SU-DHL-6 (cell line): ENCODE measurements around the gene ANK3.
A peak's percentile ranks its signal among the peaks of the same experiment; 100 is the strongest.

ENCODE experiments used
- H2AFZ ChIP-seq: fragments of 200-600 bp; sonication (generic); 2 replicates; pipeline ENCODE4 v1.6.1; 2014; ENCODE audit warnings: low read depth, mild to moderate bottlenecking, moderate library complexity, mixed read lengths, antibody characterized with exemption, low read length; ENCODE audit not compliant: severe bottlenecking
- H3F3A ChIP-seq: fragments of 200-600 bp; shearing (Covaris generic); 2 replicates; pipeline ENCODE4 v1.6.0; 2016; ENCODE audit warnings: antibody characterized with exemption, mild to moderate bottlenecking; ENCODE audit not compliant: insufficient read depth
- H3K27ac ChIP-seq: fragments of 200-600 bp; sonication (generic); 2 replicates; pipeline ENCODE4 v1.5.1; 2016; ENCODE audit warnings: low read depth, mild to moderate bottlenecking, low read length, moderate library complexity, mixed read lengths
- H3K27me3 ChIP-seq: fragments of 200-600 bp; sonication (generic), shearing (Covaris generic); 2 replicates; pipeline ENCODE4 v1.6.0; 2014; ENCODE audit warnings: mild to moderate bottlenecking, low read length
- H3K36me3 ChIP-seq: fragments of 200-600 bp; sonication (generic); 2 replicates; pipeline ENCODE4 v1.6.1; 2014; ENCODE audit warnings: mild to moderate bottlenecking, low read length, mixed read lengths
- H3K4me2 ChIP-seq: fragments of 300-600, 200-600 bp; shearing (Covaris generic), sonication (generic); 2 replicates; pipeline ENCODE4 v1.6.0; 2014; ENCODE audit warnings: low read length, low read depth, mild to moderate bottlenecking; ENCODE audit not compliant: poor library complexity, severe bottlenecking
- H3K4me3 ChIP-seq: fragments of 200-600 bp; sonication (generic); 2 replicates; pipeline ENCODE4 v1.5.1; 2014; ENCODE audit warnings: antibody characterized with exemption, low read length, mild to moderate bottlenecking, mixed read lengths; ENCODE audit not compliant: insufficient read depth, poor library complexity, severe bottlenecking
- H3K79me2 ChIP-seq: fragments of 200-600 bp; sonication (generic); 2 replicates; pipeline ENCODE4 v1.6.1; 2014; ENCODE audit warnings: mild to moderate bottlenecking, low read length, moderate library complexity; ENCODE audit not compliant: insufficient read depth
- H3K9ac ChIP-seq: fragments of 200-600 bp; sonication (generic); 2 replicates; pipeline ENCODE4 v1.7.0; 2014; ENCODE audit warnings: mild to moderate bottlenecking, low read length
- H3K9me2 ChIP-seq: fragments of 200-600 bp; sonication (generic); replicated peaks from 2 replicates; pipeline ENCODE4 v1.6.1; 2014; ENCODE audit warnings: low read length; ENCODE audit not compliant: insufficient read depth
- H3K9me3 ChIP-seq: fragments of 200-600 bp; sonication (generic); 2 replicates; pipeline ENCODE4 v1.6.1; 2014; ENCODE audit warnings: low read length, mixed read lengths; ENCODE audit not compliant: insufficient read depth
- H4K20me1 ChIP-seq: fragments of 200-600 bp; sonication (generic); 2 replicates; pipeline ENCODE4 v1.6.1; 2014; ENCODE audit warnings: low read depth, mild to moderate bottlenecking, antibody characterized with exemption, low read length, moderate library complexity, mixed read lengths
- CTCF ChIP-seq: fragments of 200-600 bp; sonication (generic); IDR thresholded peaks from one replicate; pipeline ENCODE4 v1.5.1; 2017; ENCODE audit warnings: antibody characterized with exemption, mild to moderate bottlenecking, low read length, moderate library complexity; ENCODE audit not compliant: insufficient read depth, poor library complexity, severe bottlenecking
- EZH2phosphoT487 ChIP-seq: fragments of 200-600 bp; sonication (generic), shearing (Covaris generic); conservative IDR thresholded peaks from 2 replicates; pipeline ENCODE4 v1.6.1; 2018; ENCODE audit warnings: mild to moderate bottlenecking, antibody characterized with exemption, low read length, moderate library complexity, mixed read lengths

The ANK3 gene

GRCh38 chr10:60388116-60388625 is 1.5 kb downstream of the ANK3 start:
- Histone ChIP-seq H3F3A (no peaks in the 10 kb centered on the region), H3K27me3 (no peaks in the 10 kb centered on the region), H2AFZ (peak overlapping the region; percentile 42), H3K4me2 (peak overlapping the region; percentile 66), H3K9me3 (no peaks in the 10 kb centered on the region), H3K9me2 (no peaks in the 10 kb centered on the region), H3K4me3 (peak overlapping the region; percentile 48), H3K36me3 (no peaks in the 10 kb centered on the region), H3K9ac (peak overlapping the region; percentile 51), H4K20me1 (no peaks in the 10 kb centered on the region), H3K27ac (peak overlapping the region; percentile 51), H3K79me2 (no peaks in the 10 kb centered on the region; the same call in 1 of the 2 replicates)
- no peak for TF ChIP-seq CTCF
- no peak for TF ChIP-seq EZH2phosphoT487

GRCh38 chr10:60387531-60387930 is 2.1 kb downstream of the ANK3 start:
- peak overlapping the region; percentile 48 for H3K4me3 ChIP-seq
- H4K20me1 ChIP-seq = no peaks in the 10 kb centered on the region
- peak overlapping the region; percentile 51 for H3K9ac ChIP-seq
- no peak for TF ChIP-seq CTCF
- TF ChIP-seq EZH2phosphoT487 = no peak
- H2AFZ ChIP-seq = no peak overlapping the region
- H3K36me3 ChIP-seq = no peaks in the 10 kb centered on the region
- no peaks in the 10 kb centered on the region; the same call in 1 of the 2 replicates for H3K79me2 ChIP-seq
- H3K4me2 ChIP-seq = peak overlapping the region; percentile 66
- no peaks in the 10 kb centered on the region for H3K9me2 ChIP-seq
- H3F3A ChIP-seq = no peaks in the 10 kb centered on the region
- peak overlapping the region; percentile 51; the same call in 1 of the 2 replicates for H3K27ac ChIP-seq
- no peaks in the 10 kb centered on the region for H3K9me3 ChIP-seq
- H3K27me3 ChIP-seq = no peaks in the 10 kb centered on the region

GRCh38 chr10:60385399-60385738 is 4.3 kb downstream of the ANK3 start:
- no peaks in the 10 kb centered on the region for H4K20me1 ChIP-seq
- no peaks in the 10 kb centered on the region for H3K36me3 ChIP-seq
- H3K79me2 ChIP-seq = no peaks in the 10 kb centered on the region; the same call in 1 of the 2 replicates
- no peak overlapping the region for H3K4me3 ChIP-seq
- no peaks in the 10 kb centered on the region for H3K27me3 ChIP-seq
- no peak overlapping the region for H3K27ac ChIP-seq
- no peaks in the 10 kb centered on the region for H3F3A ChIP-seq
- no peaks in the 10 kb centered on the region for H3K9me2 ChIP-seq
- H2AFZ ChIP-seq = no peak overlapping the region
- H3K9me3 ChIP-seq = no peaks in the 10 kb centered on the region
- H3K4me2 ChIP-seq = no peak overlapping the region
- TF ChIP-seq CTCF = no peak
- TF ChIP-seq EZH2phosphoT487 = no peak
- H3K9ac ChIP-seq = no peak overlapping the region
